Muscle layer of duodenum (tissue), 2 donors: ENCODE measurements around the gene ACTR10.

ENCODE experiments used
- H3K27ac ChIP-seq: one replicate; pipeline ENCODE4 v1.7.0; 2013; ENCODE audit warnings: mild to moderate bottlenecking, low read length
- H3K27me3 ChIP-seq: one replicate; pipeline ENCODE4 v1.7.0; 2013; ENCODE audit warnings: low read depth, mild to moderate bottlenecking, control low read depth, low read length
- H3K36me3 ChIP-seq, 2 donors: one replicate each; pipeline ENCODE4 v1.7.0; 2013; ENCODE audit warnings: low read length in 2 of 2, control low read depth in 1 of 2, mild to moderate bottlenecking in 1 of 2; ENCODE audit not compliant: insufficient read depth in 2 of 2, control insufficient read depth in 1 of 2
- H3K4me1 ChIP-seq, 2 donors: one replicate each; pipeline ENCODE4 v1.7.0; 2013; ENCODE audit warnings: low read length in 2 of 2, mild to moderate bottlenecking in 2 of 2, control low read depth in 1 of 2, moderate library complexity in 1 of 2; ENCODE audit not compliant: insufficient read depth in 2 of 2, control insufficient read depth in 1 of 2
- H3K4me3 ChIP-seq, 2 donors: one replicate each; pipeline ENCODE4 v1.7.0; 2013; ENCODE audit warnings: low read length in 2 of 2, low read depth in 1 of 2, mild to moderate bottlenecking in 1 of 2
- H3K9me3 ChIP-seq, 2 donors: one replicate each; pipeline ENCODE4 v1.7.0; 2013; ENCODE audit warnings: low read length in 2 of 2, control low read depth in 1 of 2, mild to moderate bottlenecking in 1 of 2; ENCODE audit not compliant: control insufficient read depth in 1 of 2
- donor health status: healthy.

Gene ACTR10

DNA sequence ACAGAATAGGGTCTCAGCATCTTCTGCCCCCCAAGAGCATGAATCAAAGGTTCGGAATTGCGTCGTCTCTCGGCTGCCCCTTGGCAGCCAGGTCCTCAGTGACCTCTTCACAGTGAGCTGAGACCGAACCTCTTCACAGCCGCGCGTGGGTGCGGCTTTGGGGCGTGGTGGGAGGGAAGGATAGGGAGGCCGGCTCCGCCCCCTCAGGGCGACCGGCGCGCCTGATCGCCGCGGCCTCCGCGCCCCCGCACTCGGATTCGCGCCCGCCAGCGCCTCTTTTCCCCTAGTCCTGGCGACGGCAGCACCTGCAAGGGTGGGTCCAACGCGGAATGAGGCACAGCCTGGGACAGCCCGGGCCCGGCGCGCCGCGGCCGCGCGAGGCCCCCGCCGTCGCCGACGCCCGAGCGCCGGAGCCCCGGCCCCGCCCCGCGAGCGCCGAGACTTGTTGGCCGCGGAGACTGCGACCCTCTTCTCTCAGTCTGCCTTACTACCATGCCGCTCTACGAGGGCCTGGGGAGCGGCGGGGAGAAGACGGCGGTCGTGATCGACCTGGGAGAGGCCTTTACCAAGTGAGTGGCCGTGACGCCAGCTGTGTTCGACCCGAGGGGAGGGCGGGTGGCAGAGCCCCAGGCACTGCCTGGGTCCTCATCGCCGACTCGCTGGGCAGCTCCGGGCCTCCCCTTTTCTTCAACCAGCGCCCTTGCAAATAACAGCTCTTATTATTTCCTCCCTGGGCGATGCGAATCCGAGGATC lies at the start of gene ACTR10:
ACTR10 (plus strand) TSS at position 424 of the 754 bp plus-strand sequence; CDS start at position 493, 69 bp downstream.
- peak within 1 kb of the TSS; percentile 88 to 97 for H3K4me3 ChIP-seq
- peaks cover 0 to 7% of the 10 kb centered on the region in 2 donors for H3K36me3 ChIP-seq
- H3K9me3 ChIP-seq = no peaks in the 10 kb centered on the region
- peaks cover 0 to 14% of the 10 kb centered on the region in 2 donors for H3K4me1 ChIP-seq
- H3K27me3 ChIP-seq = no peaks in the 10 kb centered on the region
- peak within 1 kb of the TSS; percentile 83 for H3K27ac ChIP-seq

DNA sequence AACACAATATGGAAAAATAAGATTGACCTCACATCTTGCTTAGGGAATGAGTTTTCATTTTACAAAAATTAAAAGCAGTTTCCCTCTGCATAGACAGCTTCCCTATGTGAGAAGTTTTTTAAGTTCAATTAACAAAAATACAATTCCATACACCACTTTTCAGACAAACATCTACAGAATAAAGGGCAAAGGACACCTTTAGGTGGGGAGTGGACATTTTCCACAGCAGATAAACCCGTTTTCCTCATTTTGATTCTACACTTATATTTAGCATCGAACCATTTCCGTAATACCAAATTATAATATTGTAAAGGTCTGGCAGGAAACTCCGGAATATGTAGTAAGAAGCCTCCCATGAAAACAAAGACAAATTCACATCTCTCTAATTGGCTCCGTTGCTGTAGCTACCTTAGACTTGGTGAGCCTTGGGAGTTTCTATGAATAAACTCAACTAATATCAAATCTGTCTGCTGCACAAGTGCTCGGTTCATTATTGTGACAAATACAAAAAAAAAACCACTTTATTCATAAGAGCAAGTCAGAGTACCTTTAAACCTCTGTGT lies 49.6 kb upstream of the ACTR10 start:
- peak overlapping the region in 1 of 2 donors; percentile 95 for H3K4me3 ChIP-seq
- H3K4me1 ChIP-seq = peaks cover 0 to 9% of the 10 kb centered on the region in 2 donors
- H3K36me3 ChIP-seq = no peaks in the 10 kb centered on the region
- peaks cover 3% of the 10 kb centered on the region for H3K27me3 ChIP-seq
- H3K27ac ChIP-seq = no peak overlapping the region
- no peaks in the 10 kb centered on the region for H3K9me3 ChIP-seq

DNA sequence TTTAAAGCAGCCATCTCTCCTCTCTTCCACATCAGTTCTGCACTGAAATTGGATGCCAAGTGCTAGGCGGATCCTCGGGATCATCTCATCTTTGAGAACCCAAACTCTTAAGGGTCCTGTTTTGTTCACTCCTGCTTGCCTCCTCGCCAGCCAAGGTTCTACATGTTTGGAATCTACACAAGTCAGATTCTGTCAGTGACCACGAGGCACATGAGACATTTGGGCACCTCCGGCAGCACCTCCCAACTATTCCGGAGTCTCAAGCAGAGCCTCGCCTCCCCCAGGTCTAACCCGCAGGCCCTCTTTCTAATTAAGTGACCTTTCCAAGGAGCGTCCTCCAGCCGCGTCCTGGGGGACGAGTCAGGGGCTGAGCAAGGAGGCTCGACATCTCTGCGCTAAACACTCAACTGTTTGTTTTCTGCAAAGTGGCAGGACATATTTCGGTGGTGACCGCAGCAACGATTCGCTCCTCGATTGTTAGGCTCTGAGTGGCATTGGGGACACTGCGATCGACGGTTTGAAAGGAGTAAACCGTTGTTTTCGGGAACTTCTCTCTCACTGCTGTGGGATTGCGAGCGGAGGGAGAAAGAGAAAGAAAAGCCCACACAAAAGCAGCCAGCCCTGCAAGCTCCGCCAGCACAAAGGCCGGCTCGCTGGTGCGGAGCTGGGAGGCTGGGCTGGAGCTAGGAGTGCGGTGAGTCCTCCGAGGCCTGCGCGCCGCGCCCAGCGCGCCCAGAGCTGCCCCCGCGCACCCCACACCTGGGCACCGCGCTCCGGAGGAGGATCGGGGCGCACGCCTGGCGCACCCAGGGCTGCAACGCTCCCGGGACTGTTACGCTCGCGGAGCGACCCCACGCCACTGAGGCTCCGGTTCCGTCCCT lies 48.6 kb upstream of the ACTR10 start:
- Histone ChIP-seq H3K9me3 (no peaks in the 10 kb centered on the region), H3K27me3 (peaks cover 3% of the 10 kb centered on the region), H3K4me3 (peak overlapping the region; percentile 78 to 95), H3K36me3 (no peaks in the 10 kb centered on the region), H3K4me1 (peaks cover 0 to 9% of the 10 kb centered on the region in 2 donors), H3K27ac (no peak overlapping the region)

DNA sequence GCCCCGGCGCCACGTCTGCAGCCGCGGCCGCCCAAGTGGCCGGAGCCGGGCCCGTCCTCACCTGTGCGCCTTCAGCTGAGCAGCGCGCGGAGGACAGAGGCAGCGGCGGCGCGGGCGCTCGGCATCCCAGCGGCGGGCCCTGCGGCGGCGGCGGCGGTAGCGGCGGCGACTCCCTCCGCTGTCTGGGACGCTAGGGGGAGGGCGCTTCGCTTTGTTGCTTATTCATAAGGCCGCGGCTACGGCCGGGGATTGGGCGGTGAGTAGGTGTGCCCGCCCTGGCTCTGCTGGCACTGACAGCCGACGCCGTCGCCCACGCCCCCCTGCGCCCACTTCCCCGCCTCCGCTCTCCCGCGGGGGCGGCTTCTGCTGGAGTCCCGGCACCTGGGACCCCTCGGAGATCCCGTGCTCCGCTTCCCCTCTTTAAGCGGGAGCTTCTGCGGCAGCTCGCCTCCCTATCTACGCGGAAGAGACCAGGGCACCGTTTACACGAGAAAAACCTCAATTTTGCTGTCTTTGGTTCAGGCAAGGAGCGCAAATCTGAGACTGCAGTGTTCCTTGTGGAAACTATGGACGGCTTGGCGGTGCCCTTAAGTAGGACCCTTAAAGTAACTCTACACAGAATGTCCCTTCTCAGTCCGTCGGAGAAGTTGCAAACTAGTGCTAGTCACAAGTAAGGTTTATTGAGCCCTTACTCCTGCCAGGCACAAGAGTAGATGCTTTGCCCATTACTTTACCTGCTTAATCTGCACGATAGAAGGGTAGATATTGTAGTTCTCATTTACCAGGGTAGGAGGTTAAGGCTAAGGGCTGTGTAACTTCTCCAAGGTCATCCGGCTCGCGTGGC lies 47.7 kb upstream of the ACTR10 start, which contains the start of gene ARMH4:
ARMH4 (minus strand) TSS at position 200 of the 844 bp plus-strand sequence. CDS start 12,855 bp downstream, outside the sequence.
- Histone ChIP-seq H3K36me3 (no peaks in the 10 kb centered on the region), H3K4me3 (peak within 1 kb of the TSS; percentile 78 to 95), H3K4me1 (peaks cover 0 to 9% of the 10 kb centered on the region in 2 donors), H3K27ac (no peak within 1 kb of the TSS), H3K27me3 (peaks cover 3% of the 10 kb centered on the region), H3K9me3 (no peaks in the 10 kb centered on the region)

DNA sequence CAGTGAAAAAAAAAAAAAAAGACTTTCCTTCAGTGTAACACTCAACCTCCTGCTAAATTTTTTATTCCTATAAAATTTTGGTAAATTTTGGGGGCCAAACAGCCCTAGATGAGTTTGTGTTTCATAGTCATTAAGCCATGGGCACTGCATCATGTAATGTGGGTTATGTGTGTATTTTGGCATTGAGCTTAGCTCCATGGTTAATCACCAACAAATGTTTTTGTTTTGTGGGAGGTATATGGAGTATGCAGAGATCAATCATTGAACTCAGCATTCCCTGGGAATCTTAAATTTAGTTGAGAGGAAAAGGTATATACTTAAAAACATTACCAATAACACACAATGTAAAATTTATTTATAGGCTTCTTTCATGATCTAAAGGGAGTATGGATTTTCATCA lies 39.4 kb upstream of the ACTR10 start:
- H3K27me3 ChIP-seq = no peaks in the 10 kb centered on the region
- no peaks in the 10 kb centered on the region for H3K9me3 ChIP-seq
- H3K27ac ChIP-seq = no peak overlapping the region
- no peaks in the 10 kb centered on the region for H3K36me3 ChIP-seq
- no peak overlapping the region for H3K4me3 ChIP-seq
- H3K4me1 ChIP-seq = no peaks in the 10 kb centered on the region

DNA sequence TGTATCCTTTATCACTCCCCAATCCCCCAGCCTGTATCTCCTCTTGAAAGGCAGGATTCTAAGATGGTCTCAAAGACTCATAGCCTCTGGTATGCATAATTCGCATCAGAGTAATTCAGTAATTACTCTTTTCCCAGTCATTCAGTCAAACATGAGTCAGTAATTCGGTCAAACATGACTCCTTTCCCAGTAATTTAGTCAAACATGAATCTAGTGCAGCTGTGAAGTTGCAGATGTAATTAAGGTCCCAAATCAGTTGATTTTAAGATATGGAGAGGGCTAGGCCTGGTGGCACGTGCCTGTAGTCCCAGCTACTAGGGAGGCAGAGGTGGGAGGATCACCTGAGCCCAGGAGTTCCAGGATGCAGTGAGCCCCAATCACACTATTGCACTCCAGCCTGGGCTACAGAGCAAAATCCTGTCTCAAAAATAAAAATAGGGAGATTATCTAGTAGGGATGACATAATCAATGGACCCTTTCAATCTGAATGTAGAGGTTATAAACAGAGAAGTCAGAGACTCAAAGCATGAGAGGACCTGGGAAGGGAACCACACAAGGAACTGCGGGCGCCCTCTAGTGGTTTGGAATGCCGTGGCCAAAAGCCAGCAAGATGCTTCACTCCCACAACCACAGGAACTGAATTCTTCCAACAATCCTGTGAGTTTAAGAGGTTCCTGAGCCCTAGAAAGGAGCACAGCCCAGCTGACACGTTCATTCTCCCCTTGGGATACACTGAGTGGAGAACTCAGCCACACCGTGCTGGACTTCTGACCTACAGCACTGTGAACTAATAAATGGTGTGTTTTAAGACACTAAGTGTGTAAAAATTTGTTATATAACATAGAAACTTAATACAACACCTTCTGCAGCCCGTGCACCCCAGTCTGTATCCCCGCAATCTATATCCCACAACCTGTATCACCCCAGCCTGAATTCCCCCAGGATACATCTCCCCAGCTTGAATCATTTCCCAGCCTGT lies 33.7 kb upstream of the ACTR10 start:
- Histone ChIP-seq H3K4me1 (no peaks in the 10 kb centered on the region), H3K9me3 (no peaks in the 10 kb centered on the region), H3K36me3 (no peaks in the 10 kb centered on the region), H3K27me3 (no peaks in the 10 kb centered on the region), H3K27ac (no peak overlapping the region), H3K4me3 (no peak overlapping the region)

DNA sequence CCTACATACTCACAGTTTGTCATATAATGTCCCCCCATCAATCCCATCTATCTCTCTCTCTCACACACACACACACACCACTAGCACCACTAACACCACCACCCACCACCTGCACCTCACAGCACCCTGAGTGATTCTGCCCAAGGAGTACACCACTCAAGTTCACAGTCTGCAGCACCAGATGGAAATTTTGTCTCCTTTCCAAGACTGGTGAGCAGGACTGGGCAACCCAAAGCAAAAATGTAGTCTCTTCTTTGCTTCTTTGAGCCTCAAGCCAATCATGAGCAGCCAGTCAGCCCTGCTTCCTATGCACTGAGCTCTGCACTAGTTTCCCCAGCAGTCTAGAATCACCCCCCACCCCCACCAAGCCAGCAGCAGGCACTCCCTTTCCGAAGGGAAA lies 32.9 kb upstream of the ACTR10 start:
- Histone ChIP-seq H3K4me1 (no peaks in the 10 kb centered on the region), H3K36me3 (no peaks in the 10 kb centered on the region), H3K9me3 (no peaks in the 10 kb centered on the region)

DNA sequence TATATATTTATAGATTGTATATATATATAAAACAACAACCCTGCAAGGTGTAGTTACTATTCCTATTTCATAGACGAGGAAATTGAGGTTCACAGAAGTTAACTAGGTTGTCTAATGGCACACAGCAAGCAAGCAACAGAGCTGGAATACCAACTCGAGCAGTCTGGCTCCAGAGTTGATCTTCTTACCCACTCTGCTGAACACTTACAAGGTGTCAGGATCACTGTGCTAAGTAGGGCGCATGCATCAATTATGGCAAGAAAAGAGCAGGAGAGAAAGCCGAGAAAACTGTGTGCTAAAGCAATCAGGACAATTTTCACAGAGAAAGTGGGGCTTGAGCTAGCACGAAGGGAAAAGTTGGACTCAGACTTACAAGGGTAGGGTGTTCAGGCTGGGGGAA lies 32.1 kb upstream of the ACTR10 start:
- no peak overlapping the region for H3K4me3 ChIP-seq
- no peaks in the 10 kb centered on the region for H3K27me3 ChIP-seq
- H3K9me3 ChIP-seq = no peaks in the 10 kb centered on the region
- no peaks in the 10 kb centered on the region for H3K4me1 ChIP-seq
- H3K36me3 ChIP-seq = no peaks in the 10 kb centered on the region
- H3K27ac ChIP-seq = no peak overlapping the region

More for the DNA sequence above, 32.9 kb upstream of the ACTR10 start:
- H3K27ac ChIP-seq = no peak overlapping the region
- H3K27me3 ChIP-seq = no peaks in the 10 kb centered on the region
- no peak overlapping the region for H3K4me3 ChIP-seq

DNA sequence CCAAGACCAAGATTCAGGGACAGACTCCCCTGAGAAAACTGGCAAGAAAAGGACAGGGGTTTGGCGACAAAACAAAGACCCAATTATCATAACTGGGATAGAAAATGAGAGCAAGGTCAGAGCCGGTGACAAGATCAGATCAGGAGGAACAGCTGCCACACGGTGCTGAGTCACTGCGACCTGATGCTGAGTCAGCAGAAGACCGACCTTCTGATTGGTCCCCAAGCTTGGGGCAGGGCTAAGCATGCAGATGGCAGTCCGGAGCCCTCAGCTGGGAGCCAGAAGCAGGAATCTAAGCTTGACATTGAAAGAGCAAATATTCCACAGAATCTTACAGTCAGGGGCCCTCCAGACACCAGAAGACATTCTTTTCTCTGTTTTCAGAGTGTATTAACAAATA lies 28.9 kb upstream of the ACTR10 start:
- H3K4me1 ChIP-seq = no peaks in the 10 kb centered on the region
- H3K9me3 ChIP-seq = no peaks in the 10 kb centered on the region
- H3K27ac ChIP-seq = no peak overlapping the region
- H3K4me3 ChIP-seq = no peak overlapping the region
- no peaks in the 10 kb centered on the region for H3K36me3 ChIP-seq
- no peaks in the 10 kb centered on the region for H3K27me3 ChIP-seq

DNA sequence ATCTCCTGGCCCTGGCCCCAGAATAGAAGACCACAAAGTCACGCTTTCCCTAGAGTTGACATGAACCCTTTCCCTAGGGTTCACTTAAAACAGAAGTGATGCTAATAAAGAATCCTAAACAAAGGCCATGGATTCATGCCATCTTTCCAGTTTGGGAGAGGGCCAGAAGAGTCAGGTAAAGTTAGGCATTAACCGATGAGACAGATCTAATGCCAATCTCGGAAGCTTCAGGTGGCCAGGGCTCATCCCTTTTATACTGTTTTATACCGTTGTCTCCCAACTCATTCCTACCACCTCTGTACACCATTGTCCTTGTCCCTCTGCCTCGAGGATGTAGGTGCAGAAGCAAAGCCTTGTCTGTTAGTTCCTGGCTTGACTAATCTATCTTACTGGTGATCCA lies 22.8 kb upstream of the ACTR10 start:
- H3K36me3 ChIP-seq = no peaks in the 10 kb centered on the region
- no peak overlapping the region for H3K4me3 ChIP-seq
- no peaks in the 10 kb centered on the region for H3K9me3 ChIP-seq
- H3K27me3 ChIP-seq = no peaks in the 10 kb centered on the region
- no peaks in the 10 kb centered on the region for H3K4me1 ChIP-seq
- no peak overlapping the region for H3K27ac ChIP-seq
